IMR-90 (cell line): ENCODE data around the gene CRTAC1.

Experiments used
- CTCF ChIP-seq: conservative IDR thresholded peaks from 2 replicates; pipeline ENCODE4 v1.5.1; 2012; ENCODE audit warnings: mild to moderate bottlenecking, low read depth, low read length, improper control_type of control experiment
- RCOR1 ChIP-seq: IDR thresholded peaks from 2 replicates; pipeline ENCODE4 v1.6.1; 2012; ENCODE audit warnings: mild to moderate bottlenecking, low read length, improper control_type of control experiment; ENCODE audit not compliant: insufficient replicate concordance
- RFX5 ChIP-seq: IDR thresholded peaks from 2 replicates; pipeline ENCODE4 v1.8.0; 2012; ENCODE audit warnings: low read depth, mild to moderate bottlenecking, low read length, moderate library complexity

- TF ChIP-seq RCOR1 (no peak), CTCF (no peak), RFX5 (no peak)
Measured at GRCh38 chr10:97863808-97864207, 166.6 kb downstream of the CRTAC1 start.
